ENCODE results near the gene ARHGAP32.

The ARHGAP32 gene

GRCh38 chr11:128917144-128917724, 274.9 kb downstream of the ARHGAP32 start:
- in situ Hi-C loops (cut with MboI; ENCODE audit: low pct_unique_long_range_greater_than_20kb, low sequenced_read_pairs, unreplicated experiment), result no loop called here
- TF ChIP-seq CTCF (IDR thresholded peaks at IDR 0.05; ENCODE audit: extremely low read depth, insufficient read depth, missing control alignments), result no peak
- DNase-seq (ENCODE audit: low spot score), result no peak

- no peak for TF ChIP-seq CTCF (IDR thresholded peaks at IDR 0.05; ENCODE audit: extremely low read depth, insufficient read depth, missing control alignments)
- no peak for DNase-seq (ENCODE audit: low spot score)
- in situ Hi-C loops (cut with MboI; ENCODE audit: low pct_unique_long_range_greater_than_20kb, low sequenced_read_pairs, unreplicated experiment), result no loop called here
Observed at GRCh38 chr11:128916681-128917080, 275.4 kb downstream of the ARHGAP32 start.

GRCh38 chr11:128916037-128916572, 276.0 kb downstream of the ARHGAP32 start:
- in situ Hi-C loops (cut with MboI; ENCODE audit: low pct_unique_long_range_greater_than_20kb, low sequenced_read_pairs, unreplicated experiment), result no loop called here
- no peak for DNase-seq (ENCODE audit: low spot score)
- no peak for TF ChIP-seq CTCF (IDR thresholded peaks at IDR 0.05; ENCODE audit: extremely low read depth, insufficient read depth, missing control alignments)

GRCh38 chr11:128915149-128915521, 277.0 kb downstream of the ARHGAP32 start:
- no peak for TF ChIP-seq CTCF (IDR thresholded peaks at IDR 0.05; ENCODE audit: extremely low read depth, insufficient read depth, missing control alignments)
- in situ Hi-C loops (cut with MboI; ENCODE audit: low pct_unique_long_range_greater_than_20kb, low sequenced_read_pairs, unreplicated experiment), result no loop called here
- no peak for DNase-seq (ENCODE audit: low spot score)
